T47D (cell line): ENCODE results near the gene MLF2.

Source experiments
- DNase-seq, 2 experiments: peaks; one replicate each; pipeline versions ENCODE4 v3.0.0 to v3.0.0-alpha.2; 2011 to 2012; ENCODE audit warnings: low read depth in 1 of 2, low spot score in 1 of 2
- JUND ChIP-seq: IDR thresholded peaks from 2 replicates; pipeline ENCODE4 v1.6.1; 2012; ENCODE audit warnings: low read depth
- in situ Hi-C: cut with HindIII; loops from 2 replicates; pipeline ENCODE4 v1.10.0; 2016; ENCODE audit warnings: low sequenced_read_pairs, low pct_unique_long_range_greater_than_20kb

MLF2 gene

DNA sequence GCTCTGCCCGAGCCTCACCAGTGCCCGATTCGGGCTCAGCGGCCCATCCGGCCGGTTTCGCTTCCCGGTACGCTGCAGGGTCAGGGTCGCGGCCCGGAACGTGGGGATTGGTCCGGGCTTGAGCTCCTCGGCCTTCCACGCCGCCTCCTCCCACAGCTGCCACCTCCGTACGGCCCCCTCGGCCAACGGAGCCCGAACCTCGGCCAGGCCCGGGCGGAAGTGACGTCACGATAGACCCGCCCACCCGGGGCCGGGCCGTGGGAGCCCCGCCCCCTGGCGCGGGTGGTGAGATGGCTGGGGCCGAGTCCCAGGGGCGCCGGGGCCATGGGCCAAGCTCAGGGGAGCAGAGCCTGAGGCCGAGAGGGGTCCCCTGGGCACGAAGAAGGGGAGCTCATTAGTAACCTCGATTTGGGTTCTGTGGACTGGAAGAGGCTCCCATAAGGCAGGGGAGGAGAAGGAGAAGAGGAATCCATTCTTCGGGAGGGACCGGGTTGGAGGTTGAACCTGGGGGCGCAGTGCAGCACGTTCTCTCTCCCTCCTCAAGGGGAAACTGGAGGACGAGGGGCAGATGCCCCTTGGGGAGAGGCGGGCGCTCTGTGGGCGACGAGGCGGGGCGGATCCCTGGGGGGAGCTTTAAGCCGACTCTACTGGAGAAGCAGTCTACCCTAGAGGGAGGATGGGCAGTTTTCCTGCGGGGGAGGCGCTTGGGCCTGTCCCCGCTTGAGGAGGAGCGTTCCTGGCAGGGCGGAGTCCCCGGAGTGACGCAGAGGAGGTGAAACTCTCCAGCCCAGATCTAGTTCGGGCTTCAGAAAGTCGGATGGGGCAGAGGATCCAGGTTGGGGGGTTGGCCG lies at the start of gene MLF2:
Gene MLF2 (minus strand): TSS at position 221 of the 851 bp plus-strand sequence. CDS start 807 bp downstream, outside the sequence.
- in situ Hi-C loops, result no loop called here
- TF ChIP-seq JUND, result no peak
- DNase-seq, result peak; percentile 61 to 94

DNA sequence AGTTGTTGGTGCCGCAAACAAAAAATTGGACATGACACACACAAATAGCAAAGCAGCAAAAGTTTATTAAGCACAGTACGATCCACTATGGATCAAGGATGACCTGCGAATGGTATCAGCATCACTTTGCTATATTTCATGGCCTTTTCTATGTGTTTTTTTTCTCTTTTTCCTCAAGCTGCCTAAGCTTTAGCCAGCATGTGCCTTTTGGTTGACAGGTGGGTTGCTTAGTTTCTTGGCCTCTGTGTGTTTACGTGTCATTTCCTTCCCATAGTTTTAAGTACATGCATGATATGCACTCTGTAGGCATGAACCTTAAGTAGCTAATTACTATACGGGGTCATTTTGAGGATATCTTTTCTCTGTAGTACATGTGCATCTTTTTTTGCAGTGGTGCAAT lies 46.2 kb upstream of the MLF2 start:
- no peak for TF ChIP-seq JUND
- in situ Hi-C loops, result no loop called here
- DNase-seq, result no peak

- in situ Hi-C loops, result no loop called here
- DNase-seq, result no peak
- no peak for TF ChIP-seq JUND
Observed at GRCh38 chr12:6796576-6796975, 43.6 kb upstream of the MLF2 start.

- no peak for TF ChIP-seq JUND
- in situ Hi-C loops, result no loop called here
- no peak for DNase-seq
Observed at GRCh38 chr12:6795088-6795487, 42.1 kb upstream of the MLF2 start.

DNA sequence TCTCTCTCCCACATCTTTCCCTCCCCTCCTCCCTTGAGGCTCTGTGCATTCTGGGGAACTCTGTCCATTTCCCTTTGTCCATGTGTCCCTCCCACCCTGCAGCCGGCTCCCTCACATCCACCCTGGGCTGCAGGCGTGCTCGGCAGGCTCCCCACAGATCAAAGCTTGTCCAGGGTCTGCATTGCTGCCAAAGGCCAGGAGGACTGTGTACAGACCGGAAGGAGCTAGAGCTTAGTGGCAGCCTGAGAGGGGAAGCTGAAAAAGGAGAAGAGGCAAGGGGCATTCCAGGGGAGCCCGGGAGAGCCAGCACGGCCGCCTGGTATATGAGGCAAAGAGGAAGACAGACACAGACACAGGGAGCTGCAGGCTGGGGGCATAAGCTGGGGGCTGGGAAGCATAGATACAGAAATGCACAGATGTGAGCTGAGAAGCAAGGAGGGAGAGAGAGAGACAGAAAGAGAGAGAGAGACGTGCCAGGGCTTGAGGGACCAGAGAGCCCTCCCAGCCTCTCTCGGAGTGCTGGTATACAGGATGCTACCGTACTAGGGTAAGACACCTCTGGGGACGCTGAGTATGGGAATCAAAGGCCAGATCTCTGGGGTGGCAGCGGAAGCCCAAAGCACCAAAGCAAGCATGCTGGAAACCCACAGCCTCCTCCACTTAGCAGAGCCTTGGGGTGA lies 39.7 kb upstream of the MLF2 start:
- in situ Hi-C loops, result no loop called here
- no peak for DNase-seq
- no peak for TF ChIP-seq JUND

DNA sequence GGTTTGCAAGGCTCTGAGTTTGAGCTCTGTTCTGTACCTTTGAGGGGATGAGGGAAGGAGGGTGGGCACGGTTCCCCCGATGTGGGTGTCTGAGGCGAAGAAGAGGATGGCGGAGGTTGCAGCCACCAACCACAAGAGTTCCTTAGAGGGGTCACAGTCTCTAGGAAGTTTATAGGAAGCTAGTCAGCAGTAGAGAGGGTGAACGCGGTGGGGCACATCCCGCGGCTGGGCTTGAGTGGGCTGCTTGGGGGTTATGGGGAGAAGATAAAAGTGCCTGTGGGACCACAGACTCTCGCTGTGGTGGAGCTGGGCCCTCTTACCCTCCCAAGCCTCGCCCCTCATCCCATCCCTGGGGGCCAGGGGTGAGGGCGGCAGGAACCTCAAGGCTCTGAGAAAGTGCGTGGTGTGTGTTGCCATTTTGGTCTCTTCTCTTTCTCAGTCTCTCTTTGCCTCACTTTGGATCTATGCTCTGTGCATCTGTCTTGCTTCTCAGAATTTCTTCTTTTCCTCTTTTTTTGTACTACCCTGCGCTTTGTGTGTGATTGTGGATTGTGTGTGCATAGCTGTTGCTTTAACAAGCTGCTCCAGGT lies 39.1 kb upstream of the MLF2 start:
- no peak for DNase-seq
- in situ Hi-C loops, result no loop called here
- TF ChIP-seq JUND, result no peak

GRCh38 chr12:6790496-6791150 lies 37.7 kb upstream of the MLF2 start:
- no peak for DNase-seq
- in situ Hi-C loops, result no loop called here
- TF ChIP-seq JUND, result no peak

- no peak for TF ChIP-seq JUND
- in situ Hi-C loops, result no loop called here
- DNase-seq, result no peak
Observed at GRCh38 chr12:6788972-6789924, 36.3 kb upstream of the MLF2 start, which contains the start of gene CD4. TSS of gene CD4 (plus strand) at chr12:6789528. CDS start at chr12:6800139, 10,611 bp downstream.

DNA sequence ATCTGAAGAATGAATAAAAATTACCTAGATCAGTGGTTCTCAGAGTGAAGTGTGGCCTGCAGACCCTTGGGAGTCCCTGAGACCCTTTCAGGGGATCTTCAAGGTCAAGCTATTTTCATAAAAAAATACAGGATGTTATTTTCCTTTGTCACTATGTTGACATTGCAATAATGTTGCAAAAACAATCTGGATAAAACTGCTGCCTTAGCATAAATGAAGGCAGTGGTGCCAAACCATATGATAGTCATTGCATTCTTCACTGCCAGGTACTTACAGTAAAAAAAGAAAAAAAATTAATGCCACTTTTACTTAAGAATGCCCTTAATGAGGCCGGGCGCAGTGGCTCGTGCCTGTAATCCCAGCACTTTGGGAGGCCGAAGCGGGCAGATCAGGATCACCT lies 34.4 kb upstream of the MLF2 start:
- in situ Hi-C loops, result no loop called here
- TF ChIP-seq JUND, result no peak
- DNase-seq, result no peak

DNA sequence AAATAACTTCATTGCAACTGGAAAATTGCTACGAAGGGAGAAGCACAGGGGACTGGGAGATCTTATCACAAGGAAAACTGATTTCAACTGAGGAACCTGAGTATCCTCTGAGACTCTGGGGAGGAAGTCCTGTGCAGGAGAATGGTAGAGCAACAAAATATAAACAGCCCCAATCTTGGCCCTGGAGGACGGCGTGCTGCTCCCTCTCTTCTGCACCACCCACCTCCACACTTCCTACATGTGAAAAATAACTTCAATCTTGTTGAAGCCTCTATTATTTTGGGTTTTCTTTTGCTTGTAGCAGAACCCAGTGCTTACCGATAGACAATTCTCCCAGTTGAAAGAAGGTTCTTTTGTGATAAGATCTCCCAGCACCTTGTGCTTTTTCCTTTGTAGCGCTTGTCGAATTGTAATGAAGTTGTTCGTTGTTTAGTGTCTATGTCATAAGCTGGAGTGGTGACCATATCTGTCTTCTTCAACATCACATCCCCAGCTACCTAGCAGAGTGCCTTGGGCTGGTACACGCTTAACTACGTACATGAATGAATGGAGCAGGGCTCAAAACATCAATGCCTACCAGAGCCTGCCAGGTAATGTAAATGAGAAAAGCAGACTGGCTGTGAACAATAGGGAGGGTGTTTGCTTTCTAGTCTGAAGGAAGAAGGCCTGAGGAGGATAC lies 33.6 kb upstream of the MLF2 start:
- in situ Hi-C loops, result no loop called here
- no peak for DNase-seq
- TF ChIP-seq JUND, result no peak

DNA sequence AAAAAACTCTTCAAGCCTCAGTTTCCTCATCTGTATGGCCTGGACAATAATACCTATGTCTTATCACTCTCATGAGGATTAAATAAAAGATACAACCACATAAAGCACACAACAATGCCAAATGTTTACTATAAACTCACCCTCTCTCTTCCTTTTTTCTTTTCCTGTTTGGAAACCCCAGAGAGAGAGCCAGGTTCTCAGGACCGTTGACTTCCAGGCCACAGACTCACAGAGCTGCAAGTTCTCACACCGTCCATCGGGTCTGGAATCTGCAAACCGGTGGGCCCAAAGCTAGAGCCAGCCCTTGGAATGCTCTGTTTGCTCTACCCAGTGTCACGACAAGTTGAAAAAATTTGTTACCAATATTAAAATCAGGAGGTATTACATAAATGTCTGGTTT lies 31.8 kb upstream of the MLF2 start:
- in situ Hi-C loops, result no loop called here
- DNase-seq, result no peak
- TF ChIP-seq JUND, result no peak
